HFFc6 (cell line): Measurements from ENCODE around the gene CAB39L. TPM values are rescaled to one million over a fixed set of nuclear protein-coding genes. Genes with fewer than 3 reads are reported as not detected.

Source experiments
- DNase-seq: peaks from one replicate; pipeline ENCODE4 v3.0.0-alpha.2; 2018
- H3K27ac Mint-ChIP-seq: 2 replicates; pipeline ENCODE4 v1.8.0; 2020; ENCODE audit warnings: mild to moderate bottlenecking, mixed read lengths
- H3K27me3 Mint-ChIP-seq: 2 replicates; pipeline ENCODE4 v1.8.0; 2021; ENCODE audit warnings: mild to moderate bottlenecking, moderate library complexity, mixed read lengths; ENCODE audit not compliant: insufficient read depth
- H3K36me3 Mint-ChIP-seq: 2 replicates; pipeline ENCODE4 v1.8.0; 2021; ENCODE audit warnings: low read depth, mixed read lengths
- H3K4me1 Mint-ChIP-seq: 2 replicates; pipeline ENCODE4 v1.8.0; 2020; ENCODE audit warnings: low read depth, mixed read lengths
- H3K4me3 Mint-ChIP-seq: 2 replicates; pipeline ENCODE4 v1.8.0; 2020; ENCODE audit warnings: mild to moderate bottlenecking, moderate library complexity, mixed read lengths
- H3K9me3 Mint-ChIP-seq: 2 replicates; pipeline ENCODE4 v1.8.0; 2020; ENCODE audit warnings: mild to moderate bottlenecking, mixed read lengths
- total RNA-seq, 6 experiments: library from RNA; stranded (reverse); fragmentation: NEBNext Ultra II Directional; extraction: Animal tissue kit (Norgen Biotek cat#: 25700); gene quantifications; 2 replicates in 1 of 6; 3 replicates in 5 of 6; pipeline ENCODE4 v1.2.3, GENCODE V29; 2021
- TF ChIP-seq, protein P1 (sequence below): fragments of 200-600 bp; sonication (generic); IDR thresholded peaks from 2 replicates; pipeline ENCODE4 v1.5.0; 2021; ENCODE audit warnings: antibody characterized with exemption, mild to moderate bottlenecking

The CAB39L gene
- total RNA-seq, 6 experiments from 2014 or later: 3.7 to 6.9 (median 5.9) TPM

- Mint-ChIP-seq H3K36me3 (no peaks in the 10 kb centered on the region), H3K27ac (no peak overlapping the region), H3K27me3 (no peaks in the 10 kb centered on the region), H3K4me1 (peaks cover 12% of the 10 kb centered on the region), H3K4me3 (peak overlapping the region; percentile 2; the same call in 1 of the 2 replicates), H3K9me3 (no peaks in the 10 kb centered on the region)
- DNase-seq: no peak
- TF ChIP-seq, protein P1, sequence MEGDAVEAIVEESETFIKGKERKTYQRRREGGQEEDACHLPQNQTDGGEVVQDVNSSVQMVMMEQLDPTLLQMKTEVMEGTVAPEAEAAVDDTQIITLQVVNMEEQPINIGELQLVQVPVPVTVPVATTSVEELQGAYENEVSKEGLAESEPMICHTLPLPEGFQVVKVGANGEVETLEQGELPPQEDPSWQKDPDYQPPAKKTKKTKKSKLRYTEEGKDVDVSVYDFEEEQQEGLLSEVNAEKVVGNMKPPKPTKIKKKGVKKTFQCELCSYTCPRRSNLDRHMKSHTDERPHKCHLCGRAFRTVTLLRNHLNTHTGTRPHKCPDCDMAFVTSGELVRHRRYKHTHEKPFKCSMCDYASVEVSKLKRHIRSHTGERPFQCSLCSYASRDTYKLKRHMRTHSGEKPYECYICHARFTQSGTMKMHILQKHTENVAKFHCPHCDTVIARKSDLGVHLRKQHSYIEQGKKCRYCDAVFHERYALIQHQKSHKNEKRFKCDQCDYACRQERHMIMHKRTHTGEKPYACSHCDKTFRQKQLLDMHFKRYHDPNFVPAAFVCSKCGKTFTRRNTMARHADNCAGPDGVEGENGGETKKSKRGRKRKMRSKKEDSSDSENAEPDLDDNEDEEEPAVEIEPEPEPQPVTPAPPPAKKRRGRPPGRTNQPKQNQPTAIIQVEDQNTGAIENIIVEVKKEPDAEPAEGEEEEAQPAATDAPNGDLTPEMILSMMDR: no peak
Measured at GRCh38 chr13:49343255-49343654, 100.6 kb downstream of the CAB39L start.

DNA sequence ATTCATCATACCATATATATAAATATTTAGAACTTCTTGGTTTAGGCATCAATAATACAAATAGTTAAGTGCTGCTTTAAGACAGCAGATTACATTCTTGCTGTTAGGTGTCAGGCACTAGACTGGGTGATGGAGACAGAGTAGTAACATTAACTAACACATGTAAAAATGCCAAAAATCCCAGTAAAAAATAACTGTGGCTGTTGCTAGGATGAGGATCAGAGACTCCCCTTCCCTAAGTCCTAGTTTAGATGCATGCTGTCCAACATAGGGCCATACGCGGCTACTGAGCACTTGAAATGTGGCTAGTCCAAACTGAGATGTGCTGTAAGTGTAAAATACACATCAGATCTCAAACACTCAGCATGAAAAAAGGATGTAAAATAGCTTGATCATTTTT, 101.4 kb downstream of the CAB39L start:
- Mint-ChIP-seq H3K36me3 (no peaks in the 10 kb centered on the region), H3K9me3 (no peaks in the 10 kb centered on the region), H3K4me1 (peaks cover 12% of the 10 kb centered on the region), H3K27ac (no peak overlapping the region), H3K4me3 (no peak overlapping the region), H3K27me3 (no peaks in the 10 kb centered on the region)
- no peak for DNase-seq
- TF ChIP-seq, protein P1: no peak

GRCh38 chr13:49341941-49342340, 101.9 kb downstream of the CAB39L start:
- no peak for DNase-seq
- Mint-ChIP-seq H3K27me3 (no peaks in the 10 kb centered on the region), H3K36me3 (no peaks in the 10 kb centered on the region), H3K4me1 (peaks cover 12% of the 10 kb centered on the region), H3K4me3 (no peak overlapping the region), H3K27ac (no peak overlapping the region), H3K9me3 (no peaks in the 10 kb centered on the region)
- TF ChIP-seq, protein P1: no peak

GRCh38 chr13:49341517-49341916, 102.3 kb downstream of the CAB39L start:
- Mint-ChIP-seq H3K27ac (no peak overlapping the region), H3K4me1 (peaks cover 12% of the 10 kb centered on the region), H3K36me3 (no peaks in the 10 kb centered on the region), H3K27me3 (no peaks in the 10 kb centered on the region; the same call in 1 of the 2 replicates), H3K9me3 (no peaks in the 10 kb centered on the region), H3K4me3 (no peak overlapping the region)
- TF ChIP-seq, protein P1: no peak
- no peak for DNase-seq

DNA sequence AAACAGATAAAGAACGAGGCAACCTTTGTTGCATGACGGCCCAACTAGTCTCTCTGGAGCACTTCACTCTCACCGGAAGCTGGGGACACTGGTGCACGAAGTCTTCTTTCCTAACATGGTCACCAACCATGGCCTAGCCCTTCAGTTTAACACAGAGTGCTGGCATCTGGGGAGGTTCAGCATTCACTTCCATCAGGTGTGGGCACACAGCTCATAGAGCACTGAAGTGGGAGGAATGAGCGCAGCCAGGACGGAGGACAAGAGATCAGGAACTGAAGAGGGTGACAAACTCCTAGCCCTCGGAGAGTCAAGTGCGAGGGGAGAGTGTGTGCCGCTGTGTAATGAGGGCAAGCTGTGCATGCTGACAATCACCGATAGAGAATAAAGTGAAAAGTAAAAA, 103.7 kb downstream of the CAB39L start:
- no peak overlapping the region for H3K4me3 Mint-ChIP-seq
- H3K36me3 Mint-ChIP-seq: no peaks in the 10 kb centered on the region
- no peak for DNase-seq
- TF ChIP-seq, protein P1: no peak
- peaks cover 12% of the 10 kb centered on the region for H3K4me1 Mint-ChIP-seq
- no peak overlapping the region for H3K27ac Mint-ChIP-seq
- no peaks in the 10 kb centered on the region for H3K9me3 Mint-ChIP-seq
- no peaks in the 10 kb centered on the region; the same call in 1 of the 2 replicates for H3K27me3 Mint-ChIP-seq

DNA sequence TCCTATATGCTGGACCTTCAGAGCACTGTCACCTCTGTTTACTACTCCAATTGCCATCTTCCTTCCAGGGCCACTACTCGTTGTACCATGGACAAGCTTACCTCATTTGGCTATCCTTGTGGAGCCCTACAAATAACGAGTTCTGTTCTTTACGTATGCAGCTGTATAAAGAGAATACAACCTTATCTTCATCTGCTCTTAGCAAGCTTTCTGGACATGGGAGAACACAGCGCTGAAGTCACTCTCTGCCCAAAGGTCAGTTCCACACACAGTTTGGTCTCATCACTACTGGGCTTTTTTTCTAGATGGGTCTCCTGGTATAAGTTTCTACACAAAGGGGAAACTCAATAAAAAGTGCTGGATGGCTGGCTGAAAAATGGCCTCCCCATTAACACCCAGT, 107.2 kb downstream of the CAB39L start:
- H3K4me3 Mint-ChIP-seq: no peak overlapping the region
- DNase-seq: no peak
- H3K4me1 Mint-ChIP-seq: no peaks in the 10 kb centered on the region
- H3K27ac Mint-ChIP-seq: no peak overlapping the region
- TF ChIP-seq, protein P1: no peak
- H3K9me3 Mint-ChIP-seq: no peaks in the 10 kb centered on the region
- H3K27me3 Mint-ChIP-seq: no peaks in the 10 kb centered on the region; the same call in 1 of the 2 replicates
- H3K36me3 Mint-ChIP-seq: no peaks in the 10 kb centered on the region
